Natural killer cell (primary cell): ENCODE data around the gene PROCA1. TPM values are rescaled to one million over a fixed set of nuclear protein-coding genes. Genes with fewer than 3 reads are reported as not detected.
A peak's percentile ranks its signal among the peaks of the same experiment; 100 is the strongest.

Source experiments
- ATAC-seq, 3 donors: fragments of 150-1000 bp in 2 of 3; fragments of 200-7000 bp in 1 of 3; cut with Tn5 transposase; 1 replicate in 1 of 3; 2 replicates in 2 of 3; pipeline ENCODE4 v1.10.0; 2021; ENCODE audit warnings: mild to moderate bottlenecking in 2 of 3, moderate library complexity in 2 of 3
- DNase-seq, 2 donors: peaks; one replicate each; pipeline versions ENCODE4 v3.0.0 to v3.0.0-alpha.2; 2013 to 2021; ENCODE audit warnings: mixed read lengths in 1 of 2
- H3K27ac ChIP-seq: one replicate; pipeline ENCODE4 v1.5.1; 2013; ENCODE audit warnings: mild to moderate bottlenecking, low read length
- H3K27me3 ChIP-seq: one replicate; pipeline ENCODE4 v1.6.1; 2013; ENCODE audit warnings: low read length; ENCODE audit not compliant: control insufficient read depth, insufficient read depth
- H3K36me3 ChIP-seq: one replicate; pipeline ENCODE4 v1.6.1; 2013; ENCODE audit warnings: low read length; ENCODE audit not compliant: control insufficient read depth, insufficient read depth
- H3K4me1 ChIP-seq: one replicate; pipeline ENCODE4 v1.6.1; 2013; ENCODE audit warnings: low read length; ENCODE audit not compliant: control insufficient read depth, insufficient read depth
- H3K4me3 ChIP-seq: one replicate; pipeline ENCODE4 v1.5.1; 2013; ENCODE audit warnings: low read length
- H3K9me3 ChIP-seq: one replicate; pipeline ENCODE4 v1.6.1; 2013; ENCODE audit warnings: low read length; ENCODE audit not compliant: control insufficient read depth, insufficient read depth
- H3K27ac Mint-ChIP-seq, 2 donors: one replicate each; pipeline ENCODE4 v1.8.0; 2022; ENCODE audit warnings: mild to moderate bottlenecking in 2 of 2, mixed read lengths in 2 of 2, moderate library complexity in 1 of 2
- H3K27me3 Mint-ChIP-seq, 2 donors: one replicate each; pipeline ENCODE4 v1.8.0; 2022; ENCODE audit warnings: low read depth in 2 of 2, mixed read lengths in 2 of 2
- H3K36me3 Mint-ChIP-seq: one replicate; pipeline ENCODE4 v1.8.0; 2022; ENCODE audit warnings: mixed read lengths
- H3K4me1 Mint-ChIP-seq, 2 donors: one replicate each; pipeline ENCODE4 v1.8.0; 2022; ENCODE audit warnings: mixed read lengths in 2 of 2
- H3K4me3 Mint-ChIP-seq: one replicate; pipeline ENCODE4 v1.8.0; 2022; ENCODE audit warnings: mild to moderate bottlenecking, moderate library complexity, mixed read lengths
- H3K9me3 Mint-ChIP-seq, 2 donors: one replicate each; pipeline ENCODE4 v1.8.0; 2022; ENCODE audit warnings: mixed read lengths in 2 of 2
- WGBS: methylation state at CpG from one replicate; pipeline ENCODE4 v1.1.7; 2013; ENCODE audit warnings: missing lambda C conversion rate; ENCODE audit not compliant: insufficient coverage; 5-methylcytosine and 5-hydroxymethylcytosine counted together
- intact Hi-C: fragments of 100-400 bp; cut with micrococcal nuclease; formaldehyde crosslinking; loops from one replicate; pipeline ENCODE4 v1.14.2; 2022
- total RNA-seq, 4 donors: library from RNA; stranded (reverse); fragments of 120-200 nt in 1 of 4; gene quantifications; one replicate each; pipeline versions ENCODE4 v1.2.3 to v1.2.4, GENCODE V29; 2013 to 2022
- TF ChIP-seq, protein P1 (sequence below): fragments of 200-600 bp; IDR thresholded peaks from one replicate; pipeline ENCODE4 v1.8.0; 2022; ENCODE audit warnings: antibody characterized with exemption

The PROCA1 gene
- total RNA-seq, 3 donors from 2014 or later (not counting 1 experiment from before 2014, with no cell fraction given): 2.3 to 5.8 (median 3.6) TPM

DNA sequence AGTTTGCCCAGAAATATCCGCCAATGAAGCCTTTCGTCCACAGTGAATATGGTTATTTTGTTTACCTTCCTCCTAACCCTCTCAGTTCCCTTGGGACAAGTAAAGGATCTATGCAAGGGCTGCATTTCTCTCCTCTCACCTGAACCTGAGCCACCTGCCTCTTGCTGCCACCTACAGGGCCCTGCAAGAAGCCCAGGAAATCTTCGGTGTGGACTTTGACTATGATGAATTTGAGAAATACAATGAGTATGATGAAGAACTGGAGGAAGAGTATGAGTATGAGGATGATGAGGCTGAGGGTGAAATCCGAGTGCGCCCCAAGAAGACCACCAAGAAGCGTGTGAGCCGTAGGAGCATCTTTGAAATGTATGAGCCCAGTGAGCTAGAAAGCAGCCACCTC, 35.7 kb downstream of the PROCA1 start:
- peaks cover 81% of the 10 kb centered on the region for H3K36me3 ChIP-seq
- H3K27me3 ChIP-seq: no peaks in the 10 kb centered on the region
- Mint-ChIP-seq H3K4me1 (no peaks in the 10 kb centered on the region), H3K4me3 (no peak overlapping the region), H3K27ac (no peak overlapping the region), H3K27me3 (no peaks in the 10 kb centered on the region), H3K9me3 (no peaks in the 10 kb centered on the region), H3K36me3 (peaks cover 32% of the 10 kb centered on the region)
- H3K4me3 ChIP-seq: no peak overlapping the region
- TF ChIP-seq, protein P1, sequence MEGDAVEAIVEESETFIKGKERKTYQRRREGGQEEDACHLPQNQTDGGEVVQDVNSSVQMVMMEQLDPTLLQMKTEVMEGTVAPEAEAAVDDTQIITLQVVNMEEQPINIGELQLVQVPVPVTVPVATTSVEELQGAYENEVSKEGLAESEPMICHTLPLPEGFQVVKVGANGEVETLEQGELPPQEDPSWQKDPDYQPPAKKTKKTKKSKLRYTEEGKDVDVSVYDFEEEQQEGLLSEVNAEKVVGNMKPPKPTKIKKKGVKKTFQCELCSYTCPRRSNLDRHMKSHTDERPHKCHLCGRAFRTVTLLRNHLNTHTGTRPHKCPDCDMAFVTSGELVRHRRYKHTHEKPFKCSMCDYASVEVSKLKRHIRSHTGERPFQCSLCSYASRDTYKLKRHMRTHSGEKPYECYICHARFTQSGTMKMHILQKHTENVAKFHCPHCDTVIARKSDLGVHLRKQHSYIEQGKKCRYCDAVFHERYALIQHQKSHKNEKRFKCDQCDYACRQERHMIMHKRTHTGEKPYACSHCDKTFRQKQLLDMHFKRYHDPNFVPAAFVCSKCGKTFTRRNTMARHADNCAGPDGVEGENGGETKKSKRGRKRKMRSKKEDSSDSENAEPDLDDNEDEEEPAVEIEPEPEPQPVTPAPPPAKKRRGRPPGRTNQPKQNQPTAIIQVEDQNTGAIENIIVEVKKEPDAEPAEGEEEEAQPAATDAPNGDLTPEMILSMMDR: peak; percentile 22
- WGBS: 91% methylated on average over 7 of the region's 7 CpGs
- H3K9me3 ChIP-seq: no peaks in the 10 kb centered on the region
- no peaks in the 10 kb centered on the region for H3K4me1 ChIP-seq
- H3K27ac ChIP-seq: no peak overlapping the region
- DNase-seq (peak in 1 of 2 donors; percentile 46), ATAC-seq (peak in 2 of 3 donors; percentile 34 to 38)
- intact Hi-C loops: loop anchor here (1.0 kb wide), 1 partner anchor 30 kb away; no protein-coding TSS in a partner anchor

DNA sequence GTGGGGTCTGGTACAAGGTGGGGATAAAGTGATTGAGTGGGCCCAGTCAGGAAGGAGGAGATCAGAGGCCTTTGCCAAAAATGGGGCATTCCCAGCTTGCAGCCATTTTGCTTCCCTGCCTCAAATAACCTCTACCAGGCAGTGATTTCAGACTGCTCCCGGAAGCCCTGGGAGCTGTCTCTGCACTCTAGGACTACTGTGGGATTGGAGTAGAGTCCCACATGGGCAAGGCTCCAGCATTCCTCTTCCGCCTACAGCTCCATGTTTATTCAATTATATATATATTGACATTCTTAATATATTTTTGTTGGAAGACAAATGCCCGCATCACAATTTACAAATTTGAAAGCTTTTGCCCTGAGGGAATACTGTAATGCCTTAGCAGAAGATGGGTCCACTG, 36.2 kb downstream of the PROCA1 start:
- no peak for DNase-seq
- Histone ChIP-seq H3K4me3 (no peak overlapping the region), H3K27me3 (no peaks in the 10 kb centered on the region), H3K27ac (no peak overlapping the region), H3K9me3 (no peaks in the 10 kb centered on the region), H3K36me3 (peaks cover 80% of the 10 kb centered on the region), H3K4me1 (no peaks in the 10 kb centered on the region)
- H3K27me3 Mint-ChIP-seq: no peaks in the 10 kb centered on the region
- no peaks in the 10 kb centered on the region for H3K4me1 Mint-ChIP-seq
- H3K4me3 Mint-ChIP-seq: no peak overlapping the region
- WGBS: 100% methylated on average over 1 of the region's 3 CpGs
- intact Hi-C loops: no loop called here
- ATAC-seq: no peak
- H3K27ac Mint-ChIP-seq: no peak overlapping the region
- no peaks in the 10 kb centered on the region for H3K9me3 Mint-ChIP-seq
- H3K36me3 Mint-ChIP-seq: peaks cover 32% of the 10 kb centered on the region
- TF ChIP-seq, protein P1: no peak

DNA sequence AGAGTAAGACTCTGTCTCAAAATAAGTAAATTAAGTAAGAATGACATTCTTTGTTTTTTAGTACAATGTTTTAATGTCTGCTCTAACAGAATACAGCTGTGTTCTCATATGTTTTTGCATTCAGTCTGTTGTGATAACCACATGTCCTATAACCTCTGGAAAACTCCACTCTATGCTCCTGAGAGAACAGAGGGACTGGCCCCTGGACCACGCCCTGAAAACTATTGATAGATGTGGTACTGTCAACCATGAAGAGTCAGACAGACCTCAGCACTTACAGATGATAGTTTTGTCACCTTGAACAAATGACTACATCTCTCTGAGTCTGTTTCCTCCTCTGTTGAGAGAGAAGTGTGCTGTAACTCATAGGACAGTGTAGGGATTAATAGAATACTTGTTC, 41.8 kb downstream of the PROCA1 start:
- H3K27me3 Mint-ChIP-seq: no peaks in the 10 kb centered on the region
- Histone ChIP-seq H3K27me3 (no peaks in the 10 kb centered on the region), H3K4me1 (peaks cover 3% of the 10 kb centered on the region), H3K27ac (no peak overlapping the region), H3K9me3 (no peaks in the 10 kb centered on the region), H3K36me3 (peaks cover 53% of the 10 kb centered on the region), H3K4me3 (no peak overlapping the region)
- intact Hi-C loops: no loop called here
- no CpG with 5 or more reads among the region's 1 CpG for WGBS
- H3K36me3 Mint-ChIP-seq: peaks cover 20% of the 10 kb centered on the region
- H3K4me1 Mint-ChIP-seq: peaks cover 10 to 27% of the 10 kb centered on the region in 2 donors
- DNase-seq: no peak
- no peak overlapping the region for H3K4me3 Mint-ChIP-seq
- no peak overlapping the region for H3K27ac Mint-ChIP-seq
- TF ChIP-seq, protein P1: no peak
- no peak for ATAC-seq
- H3K9me3 Mint-ChIP-seq: no peaks in the 10 kb centered on the region

DNA sequence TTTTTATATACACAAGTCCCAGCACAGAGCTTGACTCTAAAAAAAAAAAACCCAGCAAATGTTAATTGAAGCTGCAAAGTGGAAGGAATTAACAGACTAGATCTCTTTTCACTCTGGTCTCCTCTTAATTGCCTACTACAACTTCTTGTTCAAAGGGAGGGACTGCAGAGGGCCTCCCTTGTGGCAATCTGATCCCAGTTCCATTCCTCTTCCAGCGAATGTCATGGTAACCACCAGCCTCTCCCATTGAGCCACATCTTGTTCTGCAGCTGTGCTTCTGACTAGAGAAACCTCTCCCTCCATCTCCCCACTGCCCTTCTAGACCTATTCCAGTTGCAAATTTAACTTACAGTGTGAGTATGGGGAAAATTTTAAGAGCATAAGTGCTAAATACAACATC, 43.8 kb downstream of the PROCA1 start:
- H3K9me3 ChIP-seq: no peaks in the 10 kb centered on the region
- Mint-ChIP-seq H3K27ac (peak overlapping the region in 1 of 2 donors; percentile 65), H3K36me3 (peaks cover under 1% of the 10 kb centered on the region), H3K4me3 (no peak overlapping the region), H3K4me1 (peaks cover 29 to 47% of the 10 kb centered on the region in 2 donors), H3K27me3 (no peaks in the 10 kb centered on the region), H3K9me3 (no peaks in the 10 kb centered on the region)
- ATAC-seq: no peak
- H3K27me3 ChIP-seq: no peaks in the 10 kb centered on the region
- H3K4me3 ChIP-seq: no peak overlapping the region
- TF ChIP-seq, protein P1: no peak
- peaks cover 3% of the 10 kb centered on the region for H3K4me1 ChIP-seq
- 82% methylated on average over 1 of the region's 1 CpG for WGBS
- no peak overlapping the region for H3K27ac ChIP-seq
- intact Hi-C loops: no loop called here
- DNase-seq: no peak
- peaks cover 33% of the 10 kb centered on the region for H3K36me3 ChIP-seq
